Activated CD8-positive, alpha-beta memory T cell treated with anti-CD3 and anti-CD28 coated beads, Interleukin-2, amount 10 ng/mL, durations not matched to agents 7 days and 5 days (primary cell): Measurements from ENCODE around the gene MACROD1. TPM values are rescaled to one million over a fixed set of nuclear protein-coding genes. Genes with fewer than 3 reads are reported as not detected.

Experiments
- ATAC-seq: fragments of 150-1000 bp; cut with Tn5 transposase; one replicate; pipeline ENCODE4 v1.10.0; 2021; ENCODE audit warnings: moderate library complexity
- CTCF ChIA-PET: fragments of 350-600 bp; sonication (Branson Sonifier 250); formaldehyde crosslinking; loops from one replicate; lab custom pipeline; 2021; ENCODE audit warnings: antibody characterized with exemption; lab: Charles Lee
- DNase-seq: peaks from one replicate; pipeline ENCODE4 v3.0.0-alpha.2; 2020
- H3K27ac Mint-ChIP-seq: one replicate; pipeline ENCODE4 v1.8.0; 2021; ENCODE audit warnings: mild to moderate bottlenecking, mixed read lengths
- H3K27me3 Mint-ChIP-seq: one replicate; pipeline ENCODE4 v1.8.0; 2021; ENCODE audit warnings: mixed read lengths
- H3K36me3 Mint-ChIP-seq: one replicate; pipeline ENCODE4 v1.8.0; 2021; ENCODE audit warnings: mild to moderate bottlenecking, mixed read lengths
- H3K4me1 Mint-ChIP-seq: one replicate; pipeline ENCODE4 v1.8.0; 2021; ENCODE audit warnings: mixed read lengths
- H3K4me3 Mint-ChIP-seq: one replicate; pipeline ENCODE4 v1.8.0; 2021; ENCODE audit warnings: mild to moderate bottlenecking, moderate library complexity, mixed read lengths
- H3K9me3 Mint-ChIP-seq: one replicate; pipeline ENCODE4 v1.8.0; 2022; ENCODE audit warnings: low read depth, mixed read lengths
- total RNA-seq, 2 experiments: library from RNA; stranded (reverse); gene quantifications; one replicate each; pipeline ENCODE4 v1.2.3, GENCODE V29; 2021

MACROD1 gene
- total RNA-seq, 2 experiments from 2014 or later = 10.1 to 12.3 TPM

DNA sequence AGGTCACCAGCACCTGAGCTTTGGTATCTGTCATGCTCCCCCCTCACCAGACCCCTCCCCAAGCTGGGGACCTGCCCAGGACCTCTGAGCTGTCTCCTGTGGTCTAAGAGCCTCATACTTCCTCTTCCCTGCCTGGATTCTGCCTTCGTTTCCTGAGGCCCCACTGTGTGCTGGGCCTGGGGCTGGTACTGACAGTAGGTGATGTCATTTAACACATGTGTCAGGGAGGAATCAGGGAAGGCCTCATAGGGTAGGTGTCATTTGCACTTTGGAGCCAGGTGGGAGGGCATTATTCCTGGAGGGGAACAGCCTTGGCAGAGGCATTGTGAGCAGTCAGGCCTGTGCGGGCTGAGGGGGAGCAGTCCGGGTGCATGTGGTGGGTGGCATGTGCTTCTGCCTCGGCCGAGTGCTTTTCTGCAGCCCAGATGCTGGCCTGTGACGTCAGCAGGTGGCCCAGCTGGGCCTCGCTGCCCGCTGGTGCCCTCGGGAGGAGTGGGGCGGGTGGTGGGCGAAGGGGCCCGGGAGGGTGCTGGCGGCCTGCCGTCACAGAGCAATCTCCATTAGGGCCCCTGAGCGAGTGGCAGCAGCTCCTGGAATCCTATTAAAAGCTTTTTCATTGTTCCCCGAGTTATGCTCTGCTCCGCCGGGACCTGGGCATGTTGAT lies 121.1 kb downstream of the MACROD1 start:
- DNase-seq (no peak), ATAC-seq (no peak)
- no peaks in the 10 kb centered on the region for H3K27me3 Mint-ChIP-seq
- CTCF ChIA-PET = no interaction called here
- no peak overlapping the region for H3K27ac Mint-ChIP-seq
- H3K4me3 Mint-ChIP-seq = no peak overlapping the region
- H3K36me3 Mint-ChIP-seq = no peaks in the 10 kb centered on the region
- no peaks in the 10 kb centered on the region for H3K9me3 Mint-ChIP-seq
- no peaks in the 10 kb centered on the region for H3K4me1 Mint-ChIP-seq

DNA sequence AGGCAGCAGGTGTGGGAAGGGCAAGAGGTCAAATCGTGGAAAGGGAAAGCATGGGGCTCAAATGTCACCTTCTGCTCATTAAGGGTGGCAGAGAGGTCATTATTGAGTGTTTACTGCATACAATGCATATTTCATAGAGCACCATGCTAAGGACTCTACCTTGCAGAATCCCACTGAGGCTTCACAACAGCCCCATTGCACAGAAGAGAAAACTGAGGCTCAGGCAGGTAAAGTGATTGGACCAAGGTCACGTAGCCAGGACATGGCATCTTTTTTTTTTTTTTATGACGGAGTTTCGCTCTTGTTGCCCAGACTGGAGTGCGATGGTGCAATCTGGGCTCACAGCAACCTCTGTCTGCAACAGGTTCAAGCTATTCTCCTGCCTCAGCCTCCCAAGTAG lies 122.4 kb downstream of the MACROD1 start:
- Mint-ChIP-seq H3K9me3 (no peaks in the 10 kb centered on the region), H3K36me3 (no peaks in the 10 kb centered on the region), H3K4me1 (no peaks in the 10 kb centered on the region), H3K27me3 (peaks cover 4% of the 10 kb centered on the region), H3K4me3 (no peak overlapping the region), H3K27ac (no peak overlapping the region)
- CTCF ChIA-PET = no interaction called here
- ATAC-seq (no peak), DNase-seq (no peak)

DNA sequence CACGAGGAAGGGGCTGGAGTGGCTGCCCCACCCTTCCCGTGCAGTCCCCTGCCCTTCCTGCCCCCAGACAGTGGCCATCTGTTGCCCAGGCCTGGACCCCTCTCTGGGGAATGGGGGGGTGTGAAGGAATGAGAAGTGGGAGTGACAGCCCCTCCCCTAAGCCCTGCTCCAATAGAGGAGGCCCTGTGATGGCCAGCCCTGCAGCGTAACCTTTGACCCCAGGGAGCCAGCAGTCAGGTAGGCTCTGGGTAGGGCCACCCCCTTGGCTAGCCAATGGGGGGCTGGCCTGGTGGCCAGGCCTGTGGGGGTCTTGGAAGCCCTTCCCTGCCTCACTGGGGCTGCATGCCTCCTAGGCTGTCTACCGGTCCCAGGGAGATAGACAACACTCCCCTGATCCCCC lies 123.6 kb downstream of the MACROD1 start:
- Mint-ChIP-seq H3K4me1 (no peaks in the 10 kb centered on the region), H3K9me3 (no peaks in the 10 kb centered on the region), H3K27ac (no peak overlapping the region), H3K4me3 (no peak overlapping the region), H3K27me3 (peaks cover 16% of the 10 kb centered on the region), H3K36me3 (no peaks in the 10 kb centered on the region)
- ATAC-seq (no peak), DNase-seq (no peak)
- CTCF ChIA-PET = no interaction called here

DNA sequence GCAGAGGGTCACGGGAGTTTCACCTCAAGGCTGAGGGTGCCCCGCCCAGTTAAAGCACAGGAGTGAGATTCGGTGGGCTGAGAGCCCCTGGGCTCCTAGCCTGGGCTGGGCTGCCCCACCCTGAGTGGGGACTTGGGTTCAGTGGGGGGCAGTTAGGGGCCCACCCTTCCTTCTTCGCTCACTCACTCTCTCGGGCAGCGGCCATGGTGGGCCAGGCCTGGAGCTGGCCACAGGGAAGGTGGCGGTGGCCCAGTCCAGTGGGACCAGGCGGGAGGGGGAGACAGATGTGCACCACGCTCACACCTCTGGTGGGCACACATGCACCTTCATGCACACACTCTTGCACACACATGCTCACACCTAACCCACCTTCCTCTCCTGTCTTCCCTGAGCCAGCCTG lies 124.1 kb downstream of the MACROD1 start:
- ATAC-seq = no peak
- no peak overlapping the region for H3K27ac Mint-ChIP-seq
- no peaks in the 10 kb centered on the region for H3K4me1 Mint-ChIP-seq
- H3K27me3 Mint-ChIP-seq = peaks cover 20% of the 10 kb centered on the region
- CTCF ChIA-PET = no interaction called here
- no peak overlapping the region for H3K4me3 Mint-ChIP-seq
- no peak for DNase-seq
- H3K36me3 Mint-ChIP-seq = no peaks in the 10 kb centered on the region
- H3K9me3 Mint-ChIP-seq = no peaks in the 10 kb centered on the region

DNA sequence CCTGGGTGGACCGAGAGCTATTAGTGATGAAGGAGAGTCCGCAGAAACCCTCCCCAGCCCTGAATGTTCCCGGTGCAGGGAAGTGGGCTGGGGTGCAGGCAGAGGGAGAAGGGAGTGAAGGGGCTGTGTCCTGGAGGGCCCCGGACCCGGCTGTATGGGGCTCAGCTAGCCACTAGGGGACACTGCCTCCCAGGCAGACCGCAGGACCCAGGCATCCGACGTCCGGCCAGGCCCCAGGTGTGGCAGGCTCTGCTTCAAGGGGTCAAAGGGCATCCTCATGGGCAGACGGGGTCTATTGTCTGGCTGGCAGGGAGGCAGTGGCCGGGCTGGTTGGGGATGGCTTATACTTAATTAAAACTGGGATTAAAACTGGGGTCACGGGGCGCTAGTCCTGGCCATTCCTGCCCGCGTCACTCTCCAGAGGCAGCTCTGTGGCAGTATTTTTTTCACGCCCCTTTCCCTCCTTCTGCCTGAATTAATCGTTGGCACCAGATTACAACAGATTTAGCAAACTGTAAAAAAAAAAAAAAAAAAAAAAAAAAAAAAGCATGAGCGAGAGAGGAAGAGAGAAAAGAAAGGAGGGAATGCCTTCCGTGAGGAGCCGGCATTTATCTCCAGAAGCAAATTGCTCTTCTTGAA lies 125.1 kb downstream of the MACROD1 start:
- CTCF ChIA-PET = no interaction called here
- no peaks in the 10 kb centered on the region for H3K9me3 Mint-ChIP-seq
- DNase-seq = no peak
- H3K4me1 Mint-ChIP-seq = no peaks in the 10 kb centered on the region
- ATAC-seq = no peak
- peaks cover 21% of the 10 kb centered on the region for H3K27me3 Mint-ChIP-seq
- H3K4me3 Mint-ChIP-seq = no peak overlapping the region
- no peak overlapping the region for H3K27ac Mint-ChIP-seq
- H3K36me3 Mint-ChIP-seq = no peaks in the 10 kb centered on the region

DNA sequence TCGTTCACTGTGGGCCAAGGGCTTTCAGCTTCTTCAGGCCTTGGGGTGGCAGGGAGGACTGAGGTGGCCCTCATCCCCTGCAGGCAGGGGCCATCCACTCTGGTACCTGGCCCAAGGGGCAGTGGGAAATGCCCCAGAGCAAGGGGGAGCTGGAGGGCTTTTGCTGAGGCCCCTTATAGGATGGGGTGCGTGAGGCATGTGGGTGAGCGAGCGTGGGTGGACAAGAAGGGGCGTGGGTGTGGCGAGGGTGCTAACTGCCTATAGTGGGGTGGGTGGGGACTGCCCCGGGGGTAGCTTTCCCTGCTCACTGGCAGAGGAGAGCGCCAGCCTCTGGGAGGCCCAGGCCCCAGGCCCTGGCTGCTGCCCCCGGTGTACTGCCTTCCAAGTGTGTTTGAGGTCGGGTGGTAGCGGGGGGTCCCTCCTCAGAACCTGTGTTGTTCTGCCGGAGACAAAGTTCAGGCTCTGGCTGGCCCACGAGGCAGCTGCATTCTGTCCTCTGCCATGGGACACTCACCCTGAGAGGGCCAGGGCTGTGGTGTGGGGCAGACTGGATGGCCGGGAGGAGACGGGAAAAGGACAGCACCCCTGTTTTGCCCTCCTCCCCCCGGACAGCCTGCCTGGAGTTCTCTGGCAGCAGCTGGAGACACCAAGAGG lies 126.8 kb downstream of the MACROD1 start:
- DNase-seq (no peak), ATAC-seq (no peak)
- Mint-ChIP-seq H3K36me3 (no peaks in the 10 kb centered on the region), H3K9me3 (no peaks in the 10 kb centered on the region), H3K27me3 (peaks cover 33% of the 10 kb centered on the region), H3K4me1 (peaks cover 3% of the 10 kb centered on the region), H3K27ac (no peak overlapping the region), H3K4me3 (no peak overlapping the region)
- CTCF ChIA-PET = no interaction called here

DNA sequence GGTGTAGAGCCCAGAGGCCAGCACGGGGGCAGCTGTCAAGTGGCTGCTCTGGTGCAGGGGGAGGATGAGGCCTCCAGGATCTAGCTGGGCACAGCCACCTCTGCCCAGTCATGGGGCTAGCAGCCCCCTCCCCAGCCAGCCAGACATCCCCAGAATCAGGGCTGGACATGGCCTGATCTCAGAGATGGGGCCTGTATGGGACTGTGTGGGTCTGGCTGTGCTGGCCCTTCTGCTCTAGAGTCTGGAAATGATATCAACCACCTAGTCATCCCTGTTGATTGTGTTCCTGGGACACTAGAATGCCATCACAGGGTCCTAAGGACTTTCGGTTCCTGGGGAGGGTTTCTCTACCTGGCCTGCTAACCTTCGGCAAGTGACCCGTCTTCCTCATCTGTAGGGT lies 127.4 kb downstream of the MACROD1 start:
- ATAC-seq = no peak
- no peak overlapping the region for H3K27ac Mint-ChIP-seq
- CTCF ChIA-PET = no interaction called here

DNA sequence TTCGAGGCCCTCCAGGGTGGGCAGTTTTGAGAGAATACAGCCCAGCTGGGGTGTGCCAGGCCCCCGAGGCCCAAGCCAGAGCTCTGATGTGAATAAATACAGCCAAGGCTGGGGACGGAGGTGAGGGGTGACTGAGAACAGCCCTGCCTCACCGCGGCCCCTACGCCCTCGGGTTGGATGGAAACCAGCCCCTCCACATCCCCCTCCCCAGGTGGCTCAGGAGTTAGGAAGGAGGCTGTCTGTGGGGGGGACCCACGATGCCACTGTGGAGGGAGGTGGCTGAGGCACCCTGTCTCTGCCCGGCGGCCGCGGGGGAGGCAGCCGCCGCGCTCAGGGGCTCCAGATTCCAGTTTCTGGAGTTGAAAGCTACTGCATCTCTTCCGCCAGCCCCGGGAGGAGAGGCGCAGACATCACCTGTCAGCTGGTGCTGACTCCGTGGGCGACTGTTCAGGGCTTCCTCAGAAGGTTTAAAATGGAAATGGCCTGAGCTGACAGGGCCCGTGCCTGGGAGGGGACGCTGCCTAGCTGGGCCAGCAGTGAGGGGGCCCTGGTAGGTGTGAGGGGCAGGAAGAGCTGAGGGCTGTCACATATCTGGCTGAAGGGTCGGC lies 128.8 kb downstream of the MACROD1 start:
- Mint-ChIP-seq H3K9me3 (no peaks in the 10 kb centered on the region), H3K36me3 (no peaks in the 10 kb centered on the region), H3K4me1 (peaks cover 3% of the 10 kb centered on the region), H3K4me3 (no peak overlapping the region), H3K27ac (no peak overlapping the region), H3K27me3 (peaks cover 42% of the 10 kb centered on the region)
- ATAC-seq (no peak), DNase-seq (no peak)
- CTCF ChIA-PET = interaction anchor here (1.8 kb wide), 1 partner anchor 36 kb away, joined by 7 read pairs; no protein-coding TSS in a partner anchor

More for the DNA sequence above, 127.4 kb downstream of the MACROD1 start:
- Mint-ChIP-seq H3K4me3 (no peak overlapping the region), H3K9me3 (no peaks in the 10 kb centered on the region), H3K27me3 (peaks cover 38% of the 10 kb centered on the region), H3K4me1 (peaks cover 3% of the 10 kb centered on the region), H3K36me3 (no peaks in the 10 kb centered on the region)
- no peak for DNase-seq

DNA sequence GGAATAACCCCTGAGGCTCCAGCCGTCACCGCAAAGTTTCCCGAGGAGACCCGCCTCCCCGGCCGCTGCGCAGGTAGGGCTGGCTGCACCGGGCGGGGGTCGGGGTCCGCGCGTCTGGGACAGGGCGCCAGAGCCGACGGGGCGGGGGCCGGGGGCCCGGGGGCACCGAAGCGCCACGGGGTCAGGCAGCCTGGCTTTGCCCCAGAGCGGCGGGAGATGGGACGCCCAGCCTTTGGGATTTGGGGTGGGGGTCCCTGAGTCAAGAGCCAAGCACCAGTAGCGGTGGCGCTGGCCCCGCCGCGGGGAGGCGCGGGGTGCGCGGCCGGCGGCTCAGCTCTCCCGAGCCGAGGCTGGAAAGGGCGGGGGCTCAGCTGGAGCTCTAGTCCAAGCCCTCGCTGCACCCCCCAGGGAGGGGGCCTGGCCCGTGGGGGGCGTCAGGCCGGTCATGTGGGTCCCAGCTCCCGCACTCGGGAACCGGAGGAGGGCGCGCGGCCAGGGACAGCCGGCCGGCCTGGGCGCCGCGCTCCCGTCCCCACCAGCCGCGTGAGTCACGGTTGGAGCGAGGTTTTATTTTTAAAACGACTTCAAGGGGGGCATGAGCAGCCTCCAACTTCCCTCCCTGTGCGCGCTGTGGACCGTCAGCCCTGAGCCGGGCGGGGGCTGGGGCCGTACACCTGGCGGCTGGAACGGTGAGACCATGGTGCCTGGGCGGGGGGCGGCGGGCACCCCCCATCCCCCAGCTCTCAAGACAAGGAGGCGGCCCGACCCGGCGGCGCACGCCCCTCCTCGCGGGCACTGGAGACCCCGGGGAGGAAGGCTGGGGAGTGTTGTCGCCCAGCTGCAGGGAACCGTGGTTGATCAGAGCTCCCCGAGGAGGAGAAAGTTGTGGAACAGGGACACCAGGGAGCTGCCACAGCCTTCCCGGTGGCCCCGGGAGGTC lies 129.6 kb downstream of the MACROD1 start:
- H3K4me3 Mint-ChIP-seq = no peak overlapping the region
- no peak overlapping the region for H3K27ac Mint-ChIP-seq
- CTCF ChIA-PET = interaction anchor here (1.8 kb wide), 1 partner anchor 35 kb away, joined by 7 read pairs; no protein-coding TSS in a partner anchor
- H3K36me3 Mint-ChIP-seq = no peaks in the 10 kb centered on the region
- no peak for DNase-seq
- H3K9me3 Mint-ChIP-seq = no peaks in the 10 kb centered on the region
- peaks cover 3% of the 10 kb centered on the region for H3K4me1 Mint-ChIP-seq
- H3K27me3 Mint-ChIP-seq = peaks cover 42% of the 10 kb centered on the region
- ATAC-seq = peak; percentile 32

DNA sequence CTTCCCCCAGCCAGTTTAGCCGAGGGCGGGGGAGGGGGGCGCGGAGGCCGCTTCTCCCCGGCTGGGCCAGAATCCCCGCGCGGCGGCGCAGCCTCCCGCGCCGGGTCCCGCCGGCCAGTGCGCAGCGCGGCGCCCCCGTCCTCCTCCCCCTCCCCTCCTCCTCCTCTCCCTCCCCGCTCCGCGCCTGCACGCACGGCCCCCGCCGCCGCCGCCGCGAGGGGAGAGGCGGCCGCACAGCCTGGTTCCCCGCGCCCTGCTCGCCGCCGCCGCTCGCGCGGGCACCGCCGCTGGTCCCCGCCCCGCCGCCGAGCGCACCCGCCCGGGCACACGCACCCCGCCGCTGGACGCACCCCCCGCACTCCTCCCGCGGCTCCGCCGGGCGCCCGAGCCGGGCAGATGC lies 130.3 kb downstream of the MACROD1 start, which contains the start of gene FLRT1:
Gene FLRT1, plus strand, starts transcription at position 356 of the 400 bp plus-strand sequence. CDS start 80,337 bp downstream, outside the sequence.
- Mint-ChIP-seq H3K36me3 (no peaks in the 10 kb centered on the region), H3K27me3 (peaks cover 42% of the 10 kb centered on the region), H3K9me3 (no peaks in the 10 kb centered on the region), H3K4me1 (peaks cover 3% of the 10 kb centered on the region), H3K4me3 (no peak within 1 kb of the TSS), H3K27ac (no peak within 1 kb of the TSS)
- ATAC-seq (no peak), DNase-seq (no peak)
- CTCF ChIA-PET = no interaction called here

DNA sequence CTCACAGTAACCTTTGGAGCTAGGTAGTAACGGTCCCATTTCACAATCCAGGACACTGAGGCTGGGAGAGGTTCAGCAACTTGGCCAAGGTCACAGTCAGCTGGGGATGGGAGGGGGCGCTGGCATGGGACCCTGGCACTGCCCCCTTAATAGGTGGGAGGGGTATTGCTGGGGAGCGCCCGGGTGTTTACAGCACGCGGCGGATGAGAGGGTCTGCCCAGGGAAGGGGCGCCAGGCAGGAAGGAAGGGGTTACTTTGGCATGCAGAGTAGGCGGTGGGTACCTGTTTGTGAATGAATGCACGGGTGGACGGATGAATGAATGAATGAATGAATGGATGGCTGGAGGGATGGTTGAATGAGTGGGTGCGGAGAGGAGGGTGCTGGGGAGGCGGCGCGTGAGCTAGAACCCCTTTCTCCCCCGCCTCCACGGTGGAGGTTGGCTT lies 130.8 kb downstream of the MACROD1 start:
- Mint-ChIP-seq H3K9me3 (no peaks in the 10 kb centered on the region), H3K27ac (no peak overlapping the region), H3K27me3 (peaks cover 42% of the 10 kb centered on the region), H3K4me3 (no peak overlapping the region), H3K4me1 (peaks cover 3% of the 10 kb centered on the region), H3K36me3 (no peaks in the 10 kb centered on the region)
- ATAC-seq (no peak), DNase-seq (no peak)
- CTCF ChIA-PET = no interaction called here

DNA sequence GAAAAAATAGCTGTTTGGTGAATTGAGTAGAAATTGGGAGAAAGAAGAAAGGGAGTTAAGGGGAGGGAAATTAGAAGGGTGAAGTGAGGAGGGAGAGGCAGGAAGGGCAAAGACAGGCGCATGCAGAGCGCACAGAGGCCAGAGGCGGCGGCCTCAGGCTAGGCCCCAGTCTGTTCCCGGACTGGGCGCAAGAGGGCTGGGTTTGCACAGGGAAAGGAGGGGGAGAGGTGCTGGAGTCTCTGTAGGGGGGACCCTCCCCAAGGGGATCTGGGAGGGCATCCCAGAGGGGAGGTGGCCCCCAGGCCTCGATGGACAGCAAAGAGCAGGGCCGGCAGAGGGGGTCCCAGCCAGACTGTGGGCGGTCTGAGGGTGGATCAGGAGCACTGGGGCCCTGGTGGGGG lies 131.5 kb downstream of the MACROD1 start:
- Mint-ChIP-seq H3K4me1 (peaks cover 3% of the 10 kb centered on the region), H3K4me3 (no peak overlapping the region), H3K36me3 (no peaks in the 10 kb centered on the region), H3K9me3 (no peaks in the 10 kb centered on the region), H3K27ac (no peak overlapping the region), H3K27me3 (peaks cover 42% of the 10 kb centered on the region)
- no peak for ATAC-seq
- DNase-seq = no peak
- CTCF ChIA-PET = no interaction called here

DNA sequence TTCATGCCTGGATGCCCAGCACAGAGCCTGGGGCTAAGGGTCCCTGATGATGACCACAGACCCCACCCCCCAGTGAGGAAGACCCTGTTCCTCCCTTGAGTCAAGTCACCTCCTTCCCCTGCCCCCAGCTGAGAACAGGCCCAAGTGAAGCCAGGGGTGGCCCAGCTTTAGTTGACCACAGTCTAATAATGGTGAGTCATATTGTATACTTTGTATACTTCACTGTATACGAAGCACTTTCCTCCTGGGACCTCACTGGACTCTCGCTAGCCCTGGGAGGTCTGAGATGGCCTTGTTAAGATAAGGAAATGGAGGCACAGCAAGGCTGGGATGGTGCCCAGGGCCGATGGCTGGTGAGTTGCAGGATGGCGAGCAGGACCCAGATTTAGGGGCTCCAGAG lies 133.9 kb downstream of the MACROD1 start:
- no peaks in the 10 kb centered on the region for H3K9me3 Mint-ChIP-seq
- H3K27me3 Mint-ChIP-seq = peaks cover 35% of the 10 kb centered on the region
- ATAC-seq = no peak
- DNase-seq = no peak
- no peaks in the 10 kb centered on the region for H3K36me3 Mint-ChIP-seq
- H3K4me1 Mint-ChIP-seq = peaks cover 3% of the 10 kb centered on the region
- no peak overlapping the region for H3K4me3 Mint-ChIP-seq
- CTCF ChIA-PET = no interaction called here
- no peak overlapping the region for H3K27ac Mint-ChIP-seq
